Bronchial epithelial cell (primary cell): ENCODE data around the gene FHIT. TPM values are rescaled to one million over a fixed set of nuclear protein-coding genes. Genes with fewer than 3 reads are reported as not detected.

Source experiments
- DNase-seq: peaks from one replicate; pipeline ENCODE4 v3.0.0-alpha.2; 2010; ENCODE audit warnings: low read depth
- FAIRE-seq: peaks from 2 replicates; lab custom pipeline; 2011; peaks lifted over from hg19 to GRCh38; lab: Jason Lieb, UNC
- H3K27me3 ChIP-seq: 2 replicates; pipeline ENCODE4 v1.5.1; 2011; ENCODE audit warnings: low read length; ENCODE audit not compliant: control insufficient read depth, insufficient read depth
- H3K36me3 ChIP-seq: 2 replicates; pipeline ENCODE4 v1.5.1; 2011; ENCODE audit warnings: low read length; ENCODE audit not compliant: control insufficient read depth, insufficient read depth
- H3K4me3 ChIP-seq: 2 replicates; pipeline ENCODE4 v1.5.1; 2011; ENCODE audit warnings: mild to moderate bottlenecking, low read depth, low read length, control low read depth
- total RNA-seq: library from RNA; depleted of rRNA; stranded (reverse); fragments of >200 nt; gene quantifications from 2 replicates; pipeline ENCODE4 v1.2.1, GENCODE V29; 2014
- TF ChIP-seq, protein P1 (sequence below): IDR thresholded peaks from 2 replicates; pipeline ENCODE4 v1.5.1; 2011; ENCODE audit warnings: mild to moderate bottlenecking, moderate library complexity, low read length, control low read depth, inconsistent platforms; ENCODE audit not compliant: insufficient read depth, severe bottlenecking

FHIT gene
- total RNA-seq, 1 donor from 2014 or later: 1.6 TPM

DNA sequence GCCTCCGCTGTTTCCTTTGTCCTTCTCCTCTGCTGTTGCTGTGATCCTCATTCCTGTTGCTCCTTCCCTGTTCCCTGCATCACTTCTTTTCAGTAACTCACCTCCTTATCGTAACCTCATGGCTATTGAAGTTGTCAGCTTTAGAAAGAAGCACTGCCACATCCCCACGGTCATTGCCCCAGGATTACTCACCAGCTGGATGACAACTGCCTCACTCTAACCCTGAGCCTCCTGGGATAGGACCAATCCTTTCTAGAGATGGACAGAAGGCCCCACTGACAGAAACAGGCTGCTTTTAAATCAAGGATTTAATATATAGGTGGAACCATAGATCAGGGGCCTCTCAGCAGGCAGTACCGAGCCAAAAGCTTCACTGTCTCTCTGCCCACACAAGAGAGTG is 4.1 kb downstream of the FHIT start:
- DNase-seq (no peak), FAIRE-seq (no peak)
- Histone ChIP-seq H3K4me3 (no peak overlapping the region), H3K27me3 (no peaks in the 10 kb centered on the region), H3K36me3 (no peaks in the 10 kb centered on the region)
- TF ChIP-seq, protein P1, sequence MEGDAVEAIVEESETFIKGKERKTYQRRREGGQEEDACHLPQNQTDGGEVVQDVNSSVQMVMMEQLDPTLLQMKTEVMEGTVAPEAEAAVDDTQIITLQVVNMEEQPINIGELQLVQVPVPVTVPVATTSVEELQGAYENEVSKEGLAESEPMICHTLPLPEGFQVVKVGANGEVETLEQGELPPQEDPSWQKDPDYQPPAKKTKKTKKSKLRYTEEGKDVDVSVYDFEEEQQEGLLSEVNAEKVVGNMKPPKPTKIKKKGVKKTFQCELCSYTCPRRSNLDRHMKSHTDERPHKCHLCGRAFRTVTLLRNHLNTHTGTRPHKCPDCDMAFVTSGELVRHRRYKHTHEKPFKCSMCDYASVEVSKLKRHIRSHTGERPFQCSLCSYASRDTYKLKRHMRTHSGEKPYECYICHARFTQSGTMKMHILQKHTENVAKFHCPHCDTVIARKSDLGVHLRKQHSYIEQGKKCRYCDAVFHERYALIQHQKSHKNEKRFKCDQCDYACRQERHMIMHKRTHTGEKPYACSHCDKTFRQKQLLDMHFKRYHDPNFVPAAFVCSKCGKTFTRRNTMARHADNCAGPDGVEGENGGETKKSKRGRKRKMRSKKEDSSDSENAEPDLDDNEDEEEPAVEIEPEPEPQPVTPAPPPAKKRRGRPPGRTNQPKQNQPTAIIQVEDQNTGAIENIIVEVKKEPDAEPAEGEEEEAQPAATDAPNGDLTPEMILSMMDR: no peak

DNA sequence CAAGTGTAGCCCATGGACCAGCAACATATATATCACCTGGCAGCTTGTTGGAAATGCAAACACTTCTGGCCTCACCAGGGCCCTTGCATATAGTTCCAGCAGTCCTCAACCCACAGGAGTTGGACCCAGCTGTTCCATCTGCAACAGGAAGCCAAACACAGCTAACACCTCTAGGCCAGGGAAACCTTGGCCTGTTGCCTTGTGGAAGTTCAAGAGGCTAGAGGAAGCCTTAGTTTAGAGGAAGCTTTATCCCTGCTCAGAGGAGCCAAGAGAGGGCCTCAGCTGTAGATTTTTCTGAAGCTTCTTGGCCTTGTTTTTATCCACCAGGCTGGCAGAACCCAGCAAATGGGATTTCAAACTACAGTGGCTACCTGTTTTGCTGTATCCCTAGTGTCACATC is 11.4 kb downstream of the FHIT start:
- no peaks in the 10 kb centered on the region for H3K27me3 ChIP-seq
- H3K36me3 ChIP-seq: no peaks in the 10 kb centered on the region
- no peak overlapping the region for H3K4me3 ChIP-seq
- no peak for DNase-seq
- TF ChIP-seq, protein P1: no peak
- FAIRE-seq: no peak

DNA sequence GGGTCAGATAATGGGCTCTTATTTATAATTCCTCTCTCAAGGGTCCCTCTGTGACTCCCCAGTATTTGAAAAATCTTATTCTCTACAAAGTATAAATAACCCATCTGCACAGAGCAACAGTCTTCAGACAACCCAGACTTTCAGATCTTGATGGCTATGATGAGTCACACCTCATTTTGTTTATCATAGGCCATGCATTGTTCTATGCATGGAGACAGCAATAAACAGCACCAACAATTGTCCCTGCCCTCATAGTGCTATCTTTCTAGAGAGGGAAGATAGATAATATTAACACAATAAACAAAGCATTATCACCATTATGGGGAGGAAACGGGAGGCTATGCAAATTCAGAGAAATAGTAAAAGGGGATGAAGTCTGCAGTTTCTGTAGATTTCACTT is 13.4 kb downstream of the FHIT start:
- Histone ChIP-seq H3K36me3 (no peaks in the 10 kb centered on the region), H3K4me3 (no peak overlapping the region), H3K27me3 (no peaks in the 10 kb centered on the region)
- DNase-seq (peak; percentile 13), FAIRE-seq (no peak)
- TF ChIP-seq, protein P1: no peak

DNA sequence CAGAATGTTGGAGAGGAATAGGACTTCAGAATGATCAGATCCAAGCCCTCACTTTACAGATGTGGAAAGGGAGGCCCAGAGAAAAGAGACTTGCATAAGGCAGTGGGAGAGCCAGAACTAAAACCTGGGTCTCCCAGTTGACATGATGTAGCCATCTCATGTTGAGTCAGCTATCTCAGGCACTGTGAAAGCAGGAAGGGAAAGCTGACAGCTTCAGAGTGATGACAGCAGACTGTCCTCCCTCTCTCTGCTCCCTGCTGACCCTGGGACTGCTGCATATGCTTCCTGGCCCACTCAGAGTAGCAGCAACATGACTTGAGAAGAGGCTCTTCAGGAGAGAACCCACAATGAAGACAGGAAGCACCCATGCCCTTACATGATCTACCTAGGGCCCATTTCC is 14.7 kb downstream of the FHIT start:
- TF ChIP-seq, protein P1: no peak
- Histone ChIP-seq H3K27me3 (no peaks in the 10 kb centered on the region), H3K4me3 (no peak overlapping the region), H3K36me3 (no peaks in the 10 kb centered on the region)
- FAIRE-seq (peak; percentile 86), DNase-seq (peak; percentile 20)

DNA sequence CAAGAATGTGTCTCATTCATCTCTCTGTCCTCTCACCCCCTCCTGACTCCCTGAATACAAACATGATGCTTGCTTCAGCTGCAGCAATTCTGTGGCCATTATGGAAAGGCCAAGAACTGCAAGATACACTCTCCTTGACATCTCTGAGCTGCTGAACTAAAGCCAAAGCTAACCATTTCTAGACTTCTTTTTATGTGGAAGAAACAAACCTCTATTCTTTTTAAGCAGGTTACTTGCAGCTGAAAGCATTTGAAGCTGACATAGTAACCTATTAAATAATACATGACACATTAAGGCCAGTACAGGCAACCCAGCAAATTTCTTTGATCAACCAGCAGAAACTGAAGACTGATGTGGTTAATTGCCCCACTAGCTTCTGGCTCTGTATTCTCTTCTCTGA is 17.5 kb downstream of the FHIT start:
- FAIRE-seq (no peak), DNase-seq (no peak)
- H3K36me3 ChIP-seq: no peaks in the 10 kb centered on the region
- TF ChIP-seq, protein P1: no peak
- H3K4me3 ChIP-seq: no peak overlapping the region
- H3K27me3 ChIP-seq: no peaks in the 10 kb centered on the region

DNA sequence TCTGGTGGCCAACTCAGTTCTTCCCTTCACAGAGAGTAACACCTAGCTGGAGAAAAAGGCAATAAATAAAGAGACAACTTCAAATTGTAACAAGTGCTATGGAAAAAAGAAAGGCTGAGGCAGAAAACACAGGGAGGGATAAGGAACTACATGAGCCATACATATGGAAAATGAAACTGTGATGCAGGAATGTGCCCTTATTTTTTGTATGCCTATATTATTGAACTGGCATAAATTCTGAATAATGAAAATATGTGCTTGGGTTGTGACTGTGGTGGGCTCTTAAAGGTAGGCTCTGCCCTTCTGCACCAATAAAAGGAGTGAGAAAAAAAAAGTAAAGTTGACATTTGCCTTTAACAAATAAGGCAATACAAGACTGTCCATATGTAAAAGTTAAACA is 19.6 kb downstream of the FHIT start:
- FAIRE-seq (no peak), DNase-seq (no peak)
- Histone ChIP-seq H3K36me3 (no peaks in the 10 kb centered on the region), H3K4me3 (no peak overlapping the region), H3K27me3 (no peaks in the 10 kb centered on the region)
- TF ChIP-seq, protein P1: no peak
